OCI-LY1 (cell line): ENCODE data around the gene CA5A.

Source experiments
- CTCF ChIP-seq: fragments of 200-600 bp; sonication (generic), shearing (Covaris generic); IDR thresholded peaks from 2 replicates; pipeline ENCODE4 v1.5.1; 2017; ENCODE audit warnings: mild to moderate bottlenecking, antibody characterized with exemption, low read length, moderate library complexity, mixed read lengths
- EZH2 ChIP-seq: fragments of 200-600 bp; sonication (generic), shearing (Covaris generic); IDR thresholded peaks from 2 replicates; pipeline ENCODE4 v1.8.0; 2017; ENCODE audit warnings: borderline replicate concordance, mixed run types, mild to moderate bottlenecking, antibody characterized with exemption, low read length, moderate library complexity, mixed read lengths

DNA sequence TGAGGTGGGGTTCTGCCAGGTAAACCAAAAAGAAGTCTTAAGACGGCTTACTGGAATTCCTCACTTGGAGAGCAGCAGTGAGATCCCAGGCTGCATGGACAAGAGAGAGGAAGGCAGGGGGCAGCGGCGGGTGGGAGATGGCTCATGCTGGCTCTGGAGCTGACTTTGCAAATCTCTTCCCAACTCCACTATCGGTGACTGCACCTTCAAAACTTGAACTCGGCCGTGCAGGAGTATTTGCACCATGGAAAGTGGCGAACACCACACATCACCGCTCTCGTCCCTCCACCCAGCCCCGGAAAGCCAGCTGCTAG is 16.7 kb downstream of the CA5A start:
- TF ChIP-seq CTCF (no peak), EZH2 (no peak)
